ENCODE data around the gene CALHM6. TPM values are rescaled to one million over a fixed set of nuclear protein-coding genes. Genes with fewer than 3 reads are reported as not detected.
A peak's percentile ranks its signal among the peaks of the same experiment; 100 is the strongest.

Gene CALHM6
- total and polyA plus RNA-seq, 9 of the 15 experiments (the other 6 are each of a cell fraction or from before 2014, with no cell fraction given), result 0.24 TPM; not detected in 8

GRCh38 chr6:116446399-116446798, 14.8 kb upstream of the CALHM6 start:
- Histone ChIP-seq H3K9ac (ENCODE audit: insufficient read depth in 1 of 2, low read depth in 2 of 2, low read length in 2 of 2) (no peak overlapping the region), H3K4me2 (ENCODE audit: insufficient read depth, low read length) (no peak overlapping the region), H3K36me3 (ENCODE audit: control insufficient read depth, insufficient read depth, low read length) (no peaks in the 10 kb centered on the region), H3K4me3 (no peak overlapping the region), H2AFZ (ENCODE audit: low read depth, low read length) (no peak overlapping the region), H3K27me3 (ENCODE audit: control insufficient read depth in 2 of 2, insufficient read depth in 2 of 2, low read length in 2 of 2) (no peaks in the 10 kb centered on the region), H3K27ac (ENCODE audit: extremely low read depth, low read depth, low read length) (no peak overlapping the region), H3K9me1 (ENCODE audit: control insufficient read depth, insufficient read depth, low read length) (no peaks in the 10 kb centered on the region), H3K9me3 (replicated peaks; ENCODE audit: control insufficient read depth, insufficient read depth, low read depth, low read length) (no peaks in the 10 kb centered on the region), H3K79me2 (ENCODE audit: control insufficient read depth, insufficient read depth, low read length) (no peaks in the 10 kb centered on the region), H4K20me1 (replicated peaks; ENCODE audit: control insufficient read depth, insufficient read depth, low read length) (no peaks in the 10 kb centered on the region), H3K4me1 (replicated peaks in 1 of 2; ENCODE audit: control insufficient read depth in 2 of 2, insufficient read depth in 2 of 2, low read length in 2 of 2) (peaks cover 0 to 7% of the 10 kb centered on the region in 2 experiments; a peak in 2 of 5 replicates)
- no peak for TF ChIP-seq SRF (CRISPR knock-in tag; IDR thresholded peaks at IDR 0.05)
- TF ChIP-seq, protein P1, sequence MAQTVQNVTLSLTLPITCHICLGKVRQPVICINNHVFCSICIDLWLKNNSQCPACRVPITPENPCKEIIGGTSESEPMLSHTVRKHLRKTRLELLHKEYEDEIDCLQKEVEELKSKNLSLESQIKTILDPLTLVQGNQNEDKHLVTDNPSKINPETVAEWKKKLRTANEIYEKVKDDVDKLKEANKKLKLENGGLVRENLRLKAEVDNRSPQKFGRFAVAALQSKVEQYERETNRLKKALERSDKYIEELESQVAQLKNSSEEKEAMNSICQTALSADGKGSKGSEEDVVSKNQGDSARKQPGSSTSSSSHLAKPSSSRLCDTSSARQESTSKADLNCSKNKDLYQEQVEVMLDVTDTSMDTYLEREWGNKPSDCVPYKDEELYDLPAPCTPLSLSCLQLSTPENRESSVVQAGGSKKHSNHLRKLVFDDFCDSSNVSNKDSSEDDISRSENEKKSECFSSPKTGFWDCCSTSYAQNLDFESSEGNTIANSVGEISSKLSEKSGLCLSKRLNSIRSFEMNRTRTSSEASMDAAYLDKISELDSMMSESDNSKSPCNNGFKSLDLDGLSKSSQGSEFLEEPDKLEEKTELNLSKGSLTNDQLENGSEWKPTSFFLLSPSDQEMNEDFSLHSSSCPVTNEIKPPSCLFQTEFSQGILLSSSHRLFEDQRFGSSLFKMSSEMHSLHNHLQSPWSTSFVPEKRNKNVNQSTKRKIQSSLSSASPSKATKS (CRISPR knock-in tag; IDR thresholded peaks at IDR 0.05), result no peak
- peak; percentile 40; the same call in 1 of the 2 replicates for TF ChIP-seq SPI1 (IDR thresholded peaks at IDR 0.05; ENCODE audit: borderline replicate concordance, low read depth, low read length)
- ATAC-seq (no peak), DNase-seq (ENCODE audit: extremely low read depth in 1 of 4, low spot score in 3 of 4) (no peak), FAIRE-seq (no peak)
- intact Hi-C loops (cut with micrococcal nuclease), result no loop called here
- in situ Hi-C loops (cut with MboI), result no loop called here
- WGBS (ENCODE audit: insufficient coverage, low coverage, missing lambda C conversion rate), result 10% methylated on average over 1 of the region's 1 CpG
- ChIA-PET POLR2A (no interaction called here), CTCF (ENCODE audit: low intra/inter-chr PET ratio) (no interaction called here)
- BruUV-seq (replicated peaks), result no TSS peak

DNA sequence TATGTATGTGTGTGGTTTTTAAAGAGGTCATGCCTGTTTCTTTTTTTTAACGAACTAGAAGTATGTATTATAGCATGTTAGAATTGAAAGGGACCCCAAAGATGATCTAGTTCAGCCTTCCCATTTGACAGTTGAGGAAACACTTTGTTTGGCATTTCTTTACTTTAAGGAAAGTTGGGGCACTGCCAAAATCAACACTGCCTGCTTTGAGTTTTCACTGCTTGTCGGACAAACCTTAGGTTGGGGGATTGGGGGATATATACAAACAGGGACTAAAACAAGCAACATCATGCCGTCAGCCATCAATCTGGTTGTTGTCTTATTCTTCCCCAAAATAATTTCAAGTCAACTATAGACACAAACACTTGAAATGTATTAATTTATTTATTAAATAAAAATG, 14.1 kb upstream of the CALHM6 start:
- H3K36me3 ChIP-seq (ENCODE audit: control insufficient read depth, insufficient read depth, low read length), result no peaks in the 10 kb centered on the region
- H3K4me1 ChIP-seq (replicated peaks in 1 of 2; ENCODE audit: control insufficient read depth in 2 of 2, insufficient read depth in 2 of 2, low read length in 2 of 2), result peaks cover 0 to 7% of the 10 kb centered on the region in 2 experiments; a peak in 2 of 5 replicates
- no peak overlapping the region for H3K4me2 ChIP-seq (ENCODE audit: insufficient read depth, low read length)
- intact Hi-C loops (cut with micrococcal nuclease), result no loop called here
- FAIRE-seq (no peak), DNase-seq (ENCODE audit: extremely low read depth in 1 of 4, low spot score in 3 of 4) (no peak), ATAC-seq (no peak)
- POLR2A ChIA-PET, result no interaction called here
- H3K4me3 ChIP-seq, result no peak overlapping the region
- H4K20me1 ChIP-seq (replicated peaks; ENCODE audit: control insufficient read depth, insufficient read depth, low read length), result no peaks in the 10 kb centered on the region
- 11% methylated on average over 3 of the region's 3 CpGs for WGBS (ENCODE audit: insufficient coverage, low coverage, missing lambda C conversion rate)
- no peaks in the 10 kb centered on the region for H3K9me1 ChIP-seq (ENCODE audit: control insufficient read depth, insufficient read depth, low read length)
- H3K9me3 ChIP-seq (replicated peaks; ENCODE audit: control insufficient read depth, insufficient read depth, low read depth, low read length), result no peaks in the 10 kb centered on the region
- no peaks in the 10 kb centered on the region for H3K27me3 ChIP-seq (ENCODE audit: control insufficient read depth in 2 of 2, insufficient read depth in 2 of 2, low read length in 2 of 2)
- H2AFZ ChIP-seq (ENCODE audit: low read depth, low read length), result no peak overlapping the region
- no TSS peak for BruUV-seq (replicated peaks)
- no peak overlapping the region for H3K27ac ChIP-seq (ENCODE audit: extremely low read depth, low read depth, low read length)
- H3K79me2 ChIP-seq (ENCODE audit: control insufficient read depth, insufficient read depth, low read length), result no peaks in the 10 kb centered on the region
- H3K9ac ChIP-seq (ENCODE audit: insufficient read depth in 1 of 2, low read depth in 2 of 2, low read length in 2 of 2), result no peak overlapping the region
- in situ Hi-C loops (cut with MboI), result no loop called here
- CTCF ChIA-PET (ENCODE audit: low intra/inter-chr PET ratio), result no interaction called here
- TF ChIP-seq E2F3 (CRISPR knock-in tag; IDR thresholded peaks at IDR 0.05) (no peak), ZNF277 (CRISPR knock-in tag; IDR thresholded peaks at IDR 0.05; ENCODE audit: borderline replicate concordance) (no peak), BMI1 (IDR thresholded peaks at IDR 0.05; ENCODE audit: low read length) (no peak), ZBED1 (IDR thresholded peaks at IDR 0.05) (no peak), MCM2 (IDR thresholded peaks at IDR 0.05; ENCODE audit: low read depth) (no peak)
- TF ChIP-seq, protein P2, sequence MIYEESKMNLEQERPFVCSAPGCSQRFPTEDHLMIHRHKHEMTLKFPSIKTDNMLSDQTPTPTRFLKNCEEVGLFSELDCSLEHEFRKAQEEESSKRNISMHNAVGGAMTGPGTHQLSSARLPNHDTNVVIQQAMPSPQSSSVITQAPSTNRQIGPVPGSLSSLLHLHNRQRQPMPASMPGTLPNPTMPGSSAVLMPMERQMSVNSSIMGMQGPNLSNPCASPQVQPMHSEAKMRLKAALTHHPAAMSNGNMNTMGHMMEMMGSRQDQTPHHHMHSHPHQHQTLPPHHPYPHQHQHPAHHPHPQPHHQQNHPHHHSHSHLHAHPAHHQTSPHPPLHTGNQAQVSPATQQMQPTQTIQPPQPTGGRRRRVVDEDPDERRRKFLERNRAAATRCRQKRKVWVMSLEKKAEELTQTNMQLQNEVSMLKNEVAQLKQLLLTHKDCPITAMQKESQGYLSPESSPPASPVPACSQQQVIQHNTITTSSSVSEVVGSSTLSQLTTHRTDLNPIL (CRISPR knock-in tag; IDR thresholded peaks at IDR 0.05), result no peak
